DOHH2 (cell line): ENCODE measurements around the gene GRB14.

Source experiments
- CTCF ChIP-seq: fragments of 200-600 bp; sonication (generic); IDR thresholded peaks from one replicate; pipeline ENCODE4 v1.5.1; 2014; ENCODE audit warnings: antibody characterized with exemption, mild to moderate bottlenecking, low read depth, low read length; ENCODE audit not compliant: poor library complexity, severe bottlenecking
- EZH2phosphoT487 ChIP-seq: fragments of 200-600 bp; sonication (generic); IDR thresholded peaks from 2 replicates; pipeline ENCODE4 v1.6.1; 2017; ENCODE audit warnings: borderline replicate concordance, mild to moderate bottlenecking, antibody characterized with exemption, low read length, moderate library complexity, mixed read lengths

DNA sequence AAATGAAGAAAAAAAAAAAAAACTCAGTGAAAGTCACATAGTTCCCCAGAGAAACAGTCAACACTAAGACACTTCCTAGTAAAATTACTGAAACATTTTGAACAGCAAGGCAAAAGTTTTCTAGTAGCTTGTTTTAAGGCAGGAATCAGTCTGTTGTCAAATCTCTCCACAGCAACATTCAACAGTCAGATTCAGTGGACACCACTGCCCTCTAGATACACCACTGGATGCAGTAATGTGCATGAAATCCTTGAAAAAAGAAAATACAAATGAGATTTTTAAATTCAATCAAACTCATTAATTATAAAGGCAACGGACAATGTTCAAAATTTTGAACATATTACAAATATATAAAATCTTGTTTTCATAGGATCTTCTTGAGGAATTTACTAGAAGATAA, 46.4 kb downstream of the GRB14 start:
- TF ChIP-seq CTCF = no peak
- no peak for TF ChIP-seq EZH2phosphoT487
